HepG2 (cell line): ENCODE results near the gene REEP6. TPM values are rescaled to one million over a fixed set of nuclear protein-coding genes. Genes with fewer than 3 reads are reported as not detected.

Experiments used
- ARNT ChIP-seq: fragments of 450-650 bp; IDR thresholded peaks from 2 replicates; pipeline ENCODE4 v1.6.1; 2017
- BRD4 ChIP-seq: sonication (generic); formaldehyde crosslinking; IDR thresholded peaks from 2 replicates; pipeline ENCODE4 v1.4.0; 2020; ENCODE audit warnings: missing genetic modification reagents
- CCAR2 ChIP-seq: fragments of 200-400 bp; formaldehyde crosslinking; optimal IDR thresholded peaks from 2 replicates; pipeline ENCODE3; 2018; ENCODE audit warnings: low read depth, mild to moderate bottlenecking, low read length, moderate library complexity
- ERF ChIP-seq: IDR thresholded peaks from 2 replicates; pipeline ENCODE4 v1.6.1; 2018; ENCODE audit warnings: missing biosample characterization, missing genetic modification reagents
- GABPA ChIP-seq, 2 experiments: IDR thresholded peaks; 2 replicates each; pipeline ENCODE4 v1.6.1; 2011 to 2016; ENCODE audit warnings: low read depth in 2 of 2, low read length in 1 of 2, missing biosample characterization in 1 of 2, missing genetic modification characterization in 1 of 2
- HES4 ChIP-seq: sonication (generic); formaldehyde crosslinking; IDR thresholded peaks from 2 replicates; pipeline ENCODE4 v1.9.0; 2021; ENCODE audit warnings: mild to moderate bottlenecking, missing genetic modification reagents, borderline replicate concordance
- HIVEP1 ChIP-seq: sonication (generic); formaldehyde crosslinking; IDR thresholded peaks from 2 replicates; pipeline ENCODE4 v1.4.0; 2020; ENCODE audit warnings: mild to moderate bottlenecking, missing genetic modification reagents
- HMG20B ChIP-seq: conservative IDR thresholded peaks from 2 replicates; pipeline ENCODE4 v1.6.1; 2016; ENCODE audit warnings: missing genetic modification reagents, missing compliant biosample characterization
- KAT7 ChIP-seq: IDR thresholded peaks from 2 replicates; pipeline ENCODE4 v1.6.1; 2018; ENCODE audit warnings: borderline replicate concordance, missing compliant biosample characterization
- KLF12 ChIP-seq: sonication (generic); formaldehyde crosslinking; IDR thresholded peaks from 2 replicates; pipeline ENCODE4 v1.4.0; 2020; ENCODE audit warnings: missing genetic modification reagents, borderline replicate concordance
- KMT2A ChIP-seq: sonication (generic); formaldehyde crosslinking; IDR thresholded peaks from 2 replicates; pipeline ENCODE4 v1.4.0; 2020; ENCODE audit warnings: missing genetic modification reagents
- MEIS1 ChIP-seq: sonication (generic); formaldehyde crosslinking; IDR thresholded peaks from 2 replicates; pipeline ENCODE4 v1.9.0; 2021; ENCODE audit warnings: mild to moderate bottlenecking, missing genetic modification reagents, moderate library complexity, borderline replicate concordance
- NPAS2 ChIP-seq: sonication (generic); formaldehyde crosslinking; IDR thresholded peaks from 2 replicates; pipeline ENCODE4 v1.8.0; 2022; ENCODE audit warnings: mild to moderate bottlenecking, missing genetic modification reagents, borderline replicate concordance
- PHB2 ChIP-seq: fragments of 450-650 bp; IDR thresholded peaks from 2 replicates; pipeline ENCODE4 v1.6.1; 2018; ENCODE audit not compliant: partially characterized antibody
- PHF21A ChIP-seq: sonication (generic); formaldehyde crosslinking; IDR thresholded peaks from 2 replicates; pipeline ENCODE4 v1.5.0; 2020; ENCODE audit warnings: mild to moderate bottlenecking, missing genetic modification reagents
- PHF8 ChIP-seq: sonication (generic); formaldehyde crosslinking; IDR thresholded peaks from 2 replicates; pipeline ENCODE4 v1.5.0; 2020; ENCODE audit warnings: missing genetic modification reagents
- RBAK ChIP-seq: sonication (generic); formaldehyde crosslinking; IDR thresholded peaks from 2 replicates; pipeline ENCODE4 v1.5.1; 2020; ENCODE audit warnings: mild to moderate bottlenecking, missing genetic modification reagents
- RERE ChIP-seq: IDR thresholded peaks from 2 replicates; pipeline ENCODE4 v1.6.1; 2016; ENCODE audit warnings: low read depth, missing genetic modification reagents, missing compliant biosample characterization
- SP2 ChIP-seq: sonication (generic); formaldehyde crosslinking; IDR thresholded peaks from 2 replicates; pipeline ENCODE4 v1.5.1; 2020; ENCODE audit warnings: mild to moderate bottlenecking, missing genetic modification reagents
- SRF ChIP-seq: IDR thresholded peaks from 2 replicates; pipeline ENCODE4 v1.6.1; 2011; ENCODE audit warnings: mild to moderate bottlenecking, low read depth, low read length, moderate library complexity
- SYNCRIP ChIP-seq: fragments of 200-400 bp; formaldehyde crosslinking; IDR thresholded peaks from 2 replicates; pipeline ENCODE4 v1.6.1; 2018; ENCODE audit warnings: mild to moderate bottlenecking, low read depth, low read length; ENCODE audit not compliant: insufficient read depth
- ZNF468 ChIP-seq: sonication (generic); formaldehyde crosslinking; IDR thresholded peaks from 2 replicates; pipeline ENCODE4 v1.8.0; 2022; ENCODE audit warnings: mild to moderate bottlenecking, moderate library complexity, missing genetic modification reagents
- ZNF530 ChIP-seq: sonication (generic); formaldehyde crosslinking; IDR thresholded peaks from 2 replicates; pipeline ENCODE4 v1.5.0; 2020; ENCODE audit warnings: low read depth, mild to moderate bottlenecking, missing genetic modification reagents
- ZNF570 ChIP-seq: sonication (generic); formaldehyde crosslinking; IDR thresholded peaks from 2 replicates; pipeline ENCODE4 v1.4.0; 2020; ENCODE audit warnings: mild to moderate bottlenecking, missing genetic modification reagents, borderline replicate concordance
- ZNF597 ChIP-seq: sonication (generic); formaldehyde crosslinking; IDR thresholded peaks from 2 replicates; pipeline ENCODE4 v1.5.0; 2020; ENCODE audit warnings: missing genetic modification reagents
- ZNF839 ChIP-seq: sonication (generic); formaldehyde crosslinking; IDR thresholded peaks from 2 replicates; pipeline ENCODE4 v1.4.0; 2020; ENCODE audit warnings: missing genetic modification reagents, mild to moderate bottlenecking, borderline replicate concordance
- polyA plus RNA-seq, 8 experiments: library from polyadenylated mRNA; depleted of rRNA in 3 of 8; stranded (reverse) in 7 of 8; unstranded in 1 of 8; fragments of >200 nt; fragmentation: Illumina TruSeq in 4 of 8; extraction: Trizol in 4 of 8; gene quantifications; 2 replicates each; pipeline versions ENCODE4 v1.2.1 to v1.2.3, GENCODE V29; 2011 to 2016; ENCODE audit warnings: low read depth in 4 of 8, missing spikeins in 1 of 8, mixed read lengths in 1 of 8; ENCODE audit not compliant: insufficient read depth in 1 of 8
- total RNA-seq, 5 experiments: library from RNA; depleted of rRNA; stranded (reverse); fragments of >200 nt; fragmentation: Illumina TruSeq; extraction: Trizol; gene quantifications; 2 replicates each; pipeline ENCODE4 v1.2.3, GENCODE V29; 2016; ENCODE audit warnings: low read depth in 1 of 5

REEP6 gene
- total and polyA plus RNA-seq, 2 of the 13 experiments (the other 11 are each of a cell fraction or from before 2014, with no cell fraction given): 10.0 to 28.8 TPM

GRCh38 chr19:1512671-1513498 is 21.9 kb downstream of the REEP6 start, which contains the start of gene ADAMTSL5 (continued):
- no peak for TF ChIP-seq RERE (CRISPR knock-in tag)
- no peak for TF ChIP-seq ZNF839 (CRISPR knock-in tag)
- no peak for TF ChIP-seq CCAR2
- no peak for TF ChIP-seq RBAK (CRISPR knock-in tag)
- TF ChIP-seq SRF: no peak
- TF ChIP-seq HMG20B (CRISPR knock-in tag): no peak
- TF ChIP-seq PHB2: no peak
- TF ChIP-seq HIVEP1 (CRISPR knock-in tag): no peak
- TF ChIP-seq ZNF468 (CRISPR knock-in tag): no peak
- peak; percentile 51; the same call in 1 of the 2 replicates for TF ChIP-seq PHF21A (CRISPR knock-in tag)
- TF ChIP-seq KAT7 (CRISPR knock-in tag): no peak
- TF ChIP-seq KLF12 (CRISPR knock-in tag): no peak
- no peak for TF ChIP-seq BRD4 (CRISPR knock-in tag)
- no peak for TF ChIP-seq ZNF597 (CRISPR knock-in tag)
- no peak for TF ChIP-seq SP2 (CRISPR knock-in tag)
- TF ChIP-seq ZNF530: no peak
- no peak for TF ChIP-seq SYNCRIP
- no peak for TF ChIP-seq ARNT
- no peak for TF ChIP-seq KMT2A (CRISPR knock-in tag)
- TF ChIP-seq PHF8 (CRISPR knock-in tag): no peak
- no peak for TF ChIP-seq HES4 (CRISPR knock-in tag)
- no peak for TF ChIP-seq NPAS2 (CRISPR knock-in tag)
- peak; percentile 65 for TF ChIP-seq GABPA (IDR thresholded peaks at IDR 0.05; ENCODE audit: low read depth, low read length)
- peak; percentile 53 for TF ChIP-seq GABPA (CRISPR knock-in tag; IDR thresholded peaks at IDR 0.05; ENCODE audit: low read depth)
- TF ChIP-seq ZNF570 (CRISPR knock-in tag): no peak
- no peak for TF ChIP-seq MEIS1 (CRISPR knock-in tag)
- peak; percentile 70; the same call in 1 of the 2 replicates for TF ChIP-seq ERF
